Measurements from ENCODE around the gene LENG8. TPM values are rescaled to one million over a fixed set of nuclear protein-coding genes. Genes with fewer than 3 reads are reported as not detected.

Gene LENG8
- total and polyA plus RNA-seq, 12 donors: 17.4 to 725 (median 90.8) TPM

GRCh38 chr19:54457773-54458647 lies 9.0 kb downstream of the LENG8 start:
- peaks cover 0 to 95% of the 10 kb centered on the region in 2 donors for H3K36me3 ChIP-seq (replicated peaks in 1 of 2)
- no peak for DNase-seq
- intact Hi-C loops (cut with DNase I): no loop called here
- H3K4me3 ChIP-seq: no peak overlapping the region
- WGBS, 4 donors: 79 to 86% (median 81%) methylated on average over 36 to 42 of the region's 42 CpGs
- H3K27me3 ChIP-seq: no peaks in the 10 kb centered on the region
- H3K4me1 ChIP-seq (replicated peaks in 1 of 2): peaks cover 11 to 25% of the 10 kb centered on the region in 2 donors
- peak overlapping the region in 1 of 5 donors; percentile 73 for H3K27ac ChIP-seq
- TF ChIP-seq POLR2A (IDR thresholded peaks at IDR 0.05): no peak
- TF ChIP-seq CTCF (IDR thresholded peaks at IDR 0.05): no peak
- H3K9me3 ChIP-seq (replicated peaks in 1 of 3): no peaks in the 10 kb centered on the region

- TF ChIP-seq POLR2A (IDR thresholded peaks at IDR 0.05) (no peak), CTCF (IDR thresholded peaks at IDR 0.05) (no peak)
- peak overlapping the region in 2 of 5 donors; percentile 52 to 73 for H3K27ac ChIP-seq
- WGBS, 4 donors: 77 to 84% (median 82%) methylated on average over 10 to 11 of the region's 11 CpGs
- H3K9me3 ChIP-seq (replicated peaks in 1 of 3): no peaks in the 10 kb centered on the region
- peaks cover 11 to 27% of the 10 kb centered on the region in 2 donors for H3K4me1 ChIP-seq (replicated peaks in 1 of 2)
- intact Hi-C loops (cut with DNase I): no loop called here
- H3K27me3 ChIP-seq: no peaks in the 10 kb centered on the region
- peak in 4 of 7 donors; percentile 25 to 47 (median 39) for DNase-seq
- H3K4me3 ChIP-seq: no peak overlapping the region
- H3K36me3 ChIP-seq (replicated peaks in 1 of 2): peaks cover 0 to 87% of the 10 kb centered on the region in 2 donors
Measured at GRCh38 chr19:54458648-54459281, 9.8 kb downstream of the LENG8 start.

- Histone ChIP-seq H3K4me3 (no peak overlapping the region), H3K4me1 (replicated peaks in 1 of 2) (peaks cover 16 to 27% of the 10 kb centered on the region in 2 donors), H3K27ac (peak overlapping the region in 3 of 5 donors; percentile 24 to 73 (median 52)), H3K27me3 (no peaks in the 10 kb centered on the region), H3K36me3 (replicated peaks in 1 of 2) (peaks cover 0 to 79% of the 10 kb centered on the region in 2 donors), H3K9me3 (replicated peaks in 1 of 3) (no peaks in the 10 kb centered on the region)
- 47 to 53% (median 49%) methylated on average over 7 to 16 of the region's 16 CpGs for WGBS, 4 donors
- peak in 1 of 7 donors; percentile 34 for DNase-seq
- intact Hi-C loops (cut with DNase I): no loop called here
- TF ChIP-seq POLR2A (IDR thresholded peaks at IDR 0.05) (no peak), CTCF (IDR thresholded peaks at IDR 0.05) (no peak)
Measured at GRCh38 chr19:54459282-54460229, 10.6 kb downstream of the LENG8 start.

Measured in adrenal gland (tissue), 12 donors.